HepG2 (cell line): ENCODE data around the gene TYMS. TPM values are rescaled to one million over a fixed set of nuclear protein-coding genes. Genes with fewer than 3 reads are reported as not detected.

ENCODE experiments used
- ATAC-seq: fragments of 200-7000 bp; cut with Tn5 transposase; 3 replicates; pipeline ENCODE4 v1.9.1; 2020; ENCODE audit warnings: mild to moderate bottlenecking, moderate library complexity
- BruUV-seq: library from RNA; stranded (reverse); fragments of 400-500 nt; replicated peaks from 2 replicates; lab custom pipeline; 2021; lab: Mats Ljungman, UMichigan
- CTCF ChIA-PET: fragments of 300-600 bp; formaldehyde crosslinking; extraction: SDS; loops from one replicate; lab custom pipeline; 2021; ENCODE audit warnings: low total read pairs, inconsistent platforms, low intra/inter-chr PET ratio; lab: Yijun Ruan, JAX
- POLR2A ChIA-PET: fragments of 350-600 bp; sonication (Branson Sonifier 250); formaldehyde crosslinking; loops from one replicate; lab custom pipeline; 2020; ENCODE audit warnings: antibody characterized with exemption, inconsistent platforms; lab: Yijun Ruan, JAX
- DNase-seq: peaks from one replicate; pipeline ENCODE4 v3.0.0-alpha.2; 2015; ENCODE audit warnings: low spot score
- FAIRE-seq: peaks from 3 replicates; lab custom pipeline; 2011; peaks lifted over from hg19 to GRCh38; lab: Jason Lieb, UNC
- H2AFZ ChIP-seq: one replicate; pipeline ENCODE4 v1.6.1; 2011; ENCODE audit warnings: low read length, inconsistent platforms
- H3K27ac ChIP-seq: fragments of 300-600 bp; 3 replicates; pipeline ENCODE4 v1.8.0; 2011; ENCODE audit warnings: mixed run types, mild to moderate bottlenecking, mixed read lengths, low read length, inconsistent platforms; ENCODE audit not compliant: insufficient read depth; ENCODE audit errors: extremely low read length
- H3K27me3 ChIP-seq, 2 experiments: fragments of 200-600 bp in 1 of 2; 2 replicates in 1 of 2; 3 replicates in 1 of 2; pipeline versions ENCODE4 v1.6.0 to v1.8.0; 2011; ENCODE audit warnings: low read length in 2 of 2, mild to moderate bottlenecking in 2 of 2, moderate library complexity in 2 of 2, inconsistent platforms in 1 of 2; ENCODE audit not compliant: insufficient read depth in 2 of 2, control insufficient read depth in 1 of 2
- H3K36me3 ChIP-seq, 2 experiments: fragments of 200-600 bp in 1 of 2; replicated peaks in 1 of 2; 2 replicates in 1 of 2; 3 replicates in 1 of 2; pipeline versions ENCODE4 v1.5.1 to v1.8.0; 2011; ENCODE audit warnings: low read length in 2 of 2, inconsistent platforms in 1 of 2; ENCODE audit not compliant: insufficient read depth in 2 of 2, control insufficient read depth in 1 of 2
- H3K4me1 ChIP-seq: 2 replicates; pipeline ENCODE4 v1.5.1; 2012; ENCODE audit warnings: low read length, inconsistent platforms; ENCODE audit not compliant: insufficient read depth
- H3K4me2 ChIP-seq: 2 replicates; pipeline ENCODE4 v1.6.0; 2011; ENCODE audit warnings: low read depth, low read length, inconsistent platforms
- H3K4me3 ChIP-seq, 3 experiments: fragments of 200-600 bp in 1 of 3; sonication (generic), shearing (Covaris generic) in 1 of 3; replicated peaks in 1 of 3; 2 replicates each; pipeline ENCODE4 v1.5.1; 2011 to 2016; ENCODE audit warnings: low read length in 3 of 3, inconsistent platforms in 2 of 3, low read depth in 2 of 3, mild to moderate bottlenecking in 2 of 3, control low read depth in 1 of 3, mixed read lengths in 1 of 3; ENCODE audit not compliant: insufficient read depth in 1 of 3
- H3K79me2 ChIP-seq: one replicate; pipeline ENCODE4 v1.6.1; 2011; ENCODE audit warnings: low read length, inconsistent platforms; ENCODE audit not compliant: insufficient read depth
- H3K9ac ChIP-seq: 2 replicates; pipeline ENCODE4 v1.6.0; 2011; ENCODE audit warnings: mild to moderate bottlenecking, low read depth, low read length, inconsistent platforms; ENCODE audit not compliant: insufficient read depth
- H3K9me3 ChIP-seq: 2 replicates; pipeline ENCODE4 v1.5.1; 2012; ENCODE audit warnings: mild to moderate bottlenecking, low read length
- H4K20me1 ChIP-seq: 2 replicates; pipeline ENCODE4 v1.6.0; 2011; ENCODE audit warnings: inconsistent platforms, mild to moderate bottlenecking, low read length, moderate library complexity; ENCODE audit not compliant: insufficient read depth
- CCDC6 ChIP-seq: sonication (generic); formaldehyde crosslinking; IDR thresholded peaks from 2 replicates; pipeline ENCODE4 v1.8.1; 2022; ENCODE audit warnings: mild to moderate bottlenecking, missing genetic modification reagents, moderate library complexity
- PITX1 ChIP-seq: sonication (generic); formaldehyde crosslinking; IDR thresholded peaks from 2 replicates; pipeline ENCODE4 v1.5.1; 2020; ENCODE audit warnings: mild to moderate bottlenecking, missing genetic modification reagents
- ZNF3 ChIP-seq: IDR thresholded peaks from 2 replicates; pipeline ENCODE4 v1.7.0; 2017; ENCODE audit warnings: inconsistent platforms
- ZNF629 ChIP-seq: sonication (generic); formaldehyde crosslinking; conservative IDR thresholded peaks from 2 replicates; pipeline ENCODE4 v1.5.0; 2020; ENCODE audit warnings: missing genetic modification reagents
- ZNF720 ChIP-seq: sonication (generic); formaldehyde crosslinking; IDR thresholded peaks from 2 replicates; pipeline ENCODE4 v1.4.0; 2020; ENCODE audit warnings: missing genetic modification reagents
- WGBS: methylation state at CpG from one replicate; pipeline ENCODE4 v1.1.6; 2017; ENCODE audit warnings: low lambda C conversion rate; 5-methylcytosine and 5-hydroxymethylcytosine counted together
- in situ Hi-C: cut with HindIII; loops from 2 replicates; pipeline ENCODE4 v1.10.0; 2017; ENCODE audit warnings: low pct_unique_long_range_greater_than_20kb; ENCODE audit not compliant: extremely low pct_ligation_motif_present
- intact Hi-C: fragments of 100-400 bp; cut with micrococcal nuclease; formaldehyde crosslinking; loops from one replicate; pipeline ENCODE4 v1.10.0; 2022; ENCODE audit not compliant: unreplicated experiment
- polyA plus RNA-seq, 8 experiments: library from polyadenylated mRNA; depleted of rRNA in 3 of 8; stranded (reverse) in 7 of 8; unstranded in 1 of 8; fragments of >200 nt; fragmentation: Illumina TruSeq in 4 of 8; extraction: Trizol in 4 of 8; gene quantifications; 2 replicates each; pipeline versions ENCODE4 v1.2.1 to v1.2.3, GENCODE V29; 2011 to 2016; ENCODE audit warnings: low read depth in 4 of 8, missing spikeins in 1 of 8, mixed read lengths in 1 of 8; ENCODE audit not compliant: insufficient read depth in 1 of 8
- total RNA-seq, 5 experiments: library from RNA; depleted of rRNA; stranded (reverse); fragments of >200 nt; fragmentation: Illumina TruSeq; extraction: Trizol; gene quantifications; 2 replicates each; pipeline ENCODE4 v1.2.3, GENCODE V29; 2016; ENCODE audit warnings: low read depth in 1 of 5
- TF ChIP-seq, protein P1 (sequence below): sonication (generic); formaldehyde crosslinking; IDR thresholded peaks from 2 replicates; pipeline ENCODE4 v1.4.0; 2020; ENCODE audit warnings: missing genetic modification reagents, borderline replicate concordance

Gene TYMS
- total and polyA plus RNA-seq, 2 of the 13 experiments (the other 11 are each of a cell fraction or from before 2014, with no cell fraction given) = 80.1 to 106 TPM

- TF ChIP-seq, protein P1, sequence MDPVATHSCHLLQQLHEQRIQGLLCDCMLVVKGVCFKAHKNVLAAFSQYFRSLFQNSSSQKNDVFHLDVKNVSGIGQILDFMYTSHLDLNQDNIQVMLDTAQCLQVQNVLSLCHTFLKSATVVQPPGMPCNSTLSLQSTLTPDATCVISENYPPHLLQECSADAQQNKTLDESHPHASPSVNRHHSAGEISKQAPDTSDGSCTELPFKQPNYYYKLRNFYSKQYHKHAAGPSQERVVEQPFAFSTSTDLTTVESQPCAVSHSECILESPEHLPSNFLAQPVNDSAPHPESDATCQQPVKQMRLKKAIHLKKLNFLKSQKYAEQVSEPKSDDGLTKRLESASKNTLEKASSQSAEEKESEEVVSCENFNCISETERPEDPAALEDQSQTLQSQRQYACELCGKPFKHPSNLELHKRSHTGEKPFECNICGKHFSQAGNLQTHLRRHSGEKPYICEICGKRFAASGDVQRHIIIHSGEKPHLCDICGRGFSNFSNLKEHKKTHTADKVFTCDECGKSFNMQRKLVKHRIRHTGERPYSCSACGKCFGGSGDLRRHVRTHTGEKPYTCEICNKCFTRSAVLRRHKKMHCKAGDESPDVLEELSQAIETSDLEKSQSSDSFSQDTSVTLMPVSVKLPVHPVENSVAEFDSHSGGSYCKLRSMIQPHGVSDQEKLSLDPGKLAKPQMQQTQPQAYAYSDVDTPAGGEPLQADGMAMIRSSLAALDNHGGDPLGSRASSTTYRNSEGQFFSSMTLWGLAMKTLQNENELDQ (CRISPR knock-in tag) = no peak
- no peak for TF ChIP-seq ZNF720 (CRISPR knock-in tag)
- TF ChIP-seq, all 625 proteins: peak for 0
Measured at GRCh38 chr18:709771-710170, 52.3 kb downstream of the TYMS start (continued).

GRCh38 chr18:710418-711300 lies 53.2 kb downstream of the TYMS start:
- 94% methylated on average over 3 of the region's 3 CpGs for WGBS
- ATAC-seq (no peak), FAIRE-seq (no peak), DNase-seq (no peak)
- Histone ChIP-seq H3K4me2 (peak overlapping the region; percentile 96), H3K4me3 (peak overlapping the region; percentile 65 to 79 (median 72); a peak in 5 of 6 replicates), H3K36me3 (peaks cover 0 to 18% of the 10 kb centered on the region in 2 experiments; a peak in 4 of 5 replicates), H3K27ac (no peak overlapping the region), H2AFZ (no peak overlapping the region), H3K27me3 (no peaks in the 10 kb centered on the region), H3K9ac (peak overlapping the region; percentile 82; the same call in 1 of the 2 replicates), H3K9me3 (no peaks in the 10 kb centered on the region), H4K20me1 (no peaks in the 10 kb centered on the region), H3K4me1 (peaks cover 23% of the 10 kb centered on the region), H3K79me2 (peaks cover 39% of the 10 kb centered on the region)
- ChIA-PET POLR2A (interaction anchor here (0.6 to 1.4 kb wide), 3 partner anchors 8 to 28 kb away, joined by 3 to 5 read pairs (median 5); no protein-coding TSS in a partner anchor), CTCF (no interaction called here)
- TF ChIP-seq PITX1 (CRISPR knock-in tag) = no peak
- TF ChIP-seq ZNF629 (CRISPR knock-in tag) = peak; percentile 88
- peak; percentile 96 for TF ChIP-seq ZNF3 (CRISPR knock-in tag)
- TF ChIP-seq CCDC6 (CRISPR knock-in tag) = no peak
- intact Hi-C loops = loop anchor here (2.0 kb wide), 1 partner anchor 52 kb away; no protein-coding TSS in a partner anchor
- in situ Hi-C loops = no loop called here
- BruUV-seq = no TSS peak
